Stimulated activated CD8-positive, alpha-beta memory T cell treated with anti-CD3 and anti-CD28 coated beads, Interleukin-15, amount 100 ng/mL, for 48 hours (primary cell): ENCODE results near the gene PLEKHA8.
"Not testable (repeated sequence)": the region's sequence is repeated elsewhere in the genome, so short reads cannot be mapped to it uniquely, and the experiment has no call there.

ENCODE experiments used
- DNase-seq, 2 donors: peaks; one replicate each; pipeline ENCODE4 v3.0.0-alpha.2; 2020; ENCODE audit warnings: low read depth in 2 of 2

PLEKHA8 gene

DNA sequence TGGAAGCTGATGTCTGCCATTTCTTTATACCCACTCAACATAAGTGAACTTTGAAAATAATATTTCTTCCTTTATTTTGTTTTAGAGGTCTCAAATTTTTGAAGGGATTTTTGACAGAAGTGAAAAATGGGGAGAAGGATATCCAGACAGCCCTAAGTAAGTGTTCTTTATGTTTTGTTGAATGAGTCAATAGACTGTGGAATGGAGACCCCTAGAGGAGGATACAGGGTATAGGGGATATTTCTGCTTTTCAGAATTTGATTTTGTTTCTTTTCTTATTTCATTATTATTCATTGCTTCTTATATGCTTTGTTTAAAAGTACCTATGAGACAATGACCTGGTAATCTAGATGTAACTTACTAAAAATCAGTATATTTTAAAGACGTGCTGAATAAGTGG lies 34.4 kb downstream of the PLEKHA8 start:
- no peak for DNase-seq

DNA sequence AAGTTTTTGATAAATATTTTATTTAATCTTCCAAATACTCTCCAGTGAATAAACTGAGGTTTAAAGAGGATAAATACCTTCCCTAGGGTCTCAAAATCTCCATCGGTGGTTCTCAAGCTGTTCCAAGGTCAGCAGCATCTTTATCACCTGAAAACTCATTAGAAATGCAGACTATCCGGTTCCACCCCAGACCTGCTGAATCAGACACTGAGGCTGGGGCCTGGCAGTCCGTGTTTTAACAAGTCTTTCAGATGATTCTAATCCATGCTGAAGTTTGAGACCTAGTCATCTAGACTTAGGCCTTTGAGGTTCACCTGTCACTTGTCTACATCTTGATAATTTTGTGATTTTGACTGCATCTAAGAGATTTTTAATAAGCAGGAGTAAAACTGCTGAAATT lies 37.5 kb downstream of the PLEKHA8 start:
- DNase-seq: no peak

DNA sequence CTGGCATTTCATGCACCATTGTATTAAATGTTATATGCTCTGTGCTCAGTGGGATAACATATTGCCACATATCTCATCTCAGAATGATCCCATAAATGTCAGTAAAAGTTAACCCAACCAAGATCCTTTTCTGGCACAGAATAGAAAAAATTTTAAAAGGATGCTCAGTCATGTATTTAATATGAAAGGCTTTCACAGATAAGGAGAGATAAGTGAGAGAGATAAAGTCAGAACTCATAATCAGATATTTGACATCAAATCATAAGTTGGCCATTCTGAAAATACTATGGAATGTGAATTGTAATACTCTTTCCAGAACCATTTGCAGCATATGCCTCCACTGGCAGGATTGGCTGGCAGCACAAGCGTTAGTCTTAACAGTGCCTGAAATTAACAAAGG lies 38.5 kb downstream of the PLEKHA8 start:
- no peak for DNase-seq

DNA sequence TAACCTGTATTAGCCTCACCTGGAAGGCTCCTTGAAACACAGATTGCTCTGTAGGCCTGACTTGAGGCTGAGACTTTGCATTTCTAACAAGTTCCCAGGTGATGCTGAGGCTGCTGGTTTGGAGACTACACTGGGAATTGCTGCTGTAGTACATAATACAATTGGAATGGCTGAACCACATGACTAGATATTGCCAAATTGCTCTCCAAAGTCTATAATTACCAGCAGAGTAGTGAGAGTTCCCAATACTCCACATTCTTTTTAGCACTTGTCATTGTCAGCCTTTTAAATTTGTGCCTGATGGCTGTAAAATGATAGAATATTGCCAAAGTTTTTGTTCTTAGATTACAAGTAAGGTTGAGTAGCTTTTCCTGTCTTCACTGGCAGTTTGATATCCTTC lies 39.9 kb downstream of the PLEKHA8 start:
- DNase-seq: no peak

DNA sequence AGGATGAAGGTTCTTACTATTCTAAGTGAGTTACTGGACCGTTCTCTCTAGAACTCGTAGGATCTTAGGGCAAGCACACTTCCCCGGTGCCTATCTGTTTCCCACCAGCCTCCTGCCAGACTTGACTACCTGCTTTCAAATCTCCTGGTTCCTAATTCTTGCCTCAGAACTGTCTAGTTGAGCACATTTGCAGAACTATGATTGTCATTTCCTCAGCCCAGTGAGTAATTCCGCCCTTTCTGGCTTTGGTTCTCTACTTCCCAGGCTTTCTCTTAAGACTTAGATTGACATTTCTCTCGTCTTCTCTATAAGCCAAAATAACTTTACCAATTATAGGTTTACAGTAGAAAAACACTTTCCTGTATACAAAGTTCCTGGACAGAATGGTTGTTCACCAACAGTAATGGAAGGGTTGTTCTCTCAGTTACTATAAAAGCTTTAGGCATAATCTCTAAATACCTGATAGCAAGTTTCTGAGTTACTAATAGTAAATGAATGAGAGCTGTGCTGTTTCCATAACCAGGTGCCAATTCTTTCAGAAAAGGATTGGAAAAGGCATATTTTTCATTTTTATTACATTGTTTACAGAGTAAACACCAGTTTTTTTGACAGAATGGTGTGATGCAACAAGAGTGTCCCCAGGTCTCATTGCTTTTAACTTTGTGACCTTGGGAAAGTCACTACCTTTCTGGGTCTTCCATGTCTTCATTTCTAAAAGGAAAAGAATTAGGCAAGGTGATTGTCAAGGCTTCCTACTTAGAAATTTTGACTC lies 41.1 kb downstream of the PLEKHA8 start:
- DNase-seq: no peak

DNA sequence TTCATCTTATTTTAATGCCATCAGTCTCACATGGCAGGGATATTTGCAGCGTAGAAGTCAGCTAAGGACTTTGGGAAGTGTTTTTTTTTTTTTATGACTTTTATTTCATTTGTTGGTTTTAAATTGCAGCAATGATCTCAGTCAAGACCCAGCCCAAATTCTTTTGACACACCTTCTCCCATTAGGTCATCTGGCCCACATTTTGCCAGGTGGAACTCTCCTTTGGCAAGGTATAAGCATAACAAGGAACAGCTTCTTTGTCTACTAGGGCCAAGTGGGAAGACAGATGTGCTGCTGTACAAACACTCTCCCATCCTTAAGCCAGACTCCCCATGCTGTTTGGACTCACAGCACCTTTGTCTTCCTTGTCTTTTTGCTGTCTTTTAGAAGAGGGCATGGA lies 41.8 kb downstream of the PLEKHA8 start:
- no peak for DNase-seq

DNA sequence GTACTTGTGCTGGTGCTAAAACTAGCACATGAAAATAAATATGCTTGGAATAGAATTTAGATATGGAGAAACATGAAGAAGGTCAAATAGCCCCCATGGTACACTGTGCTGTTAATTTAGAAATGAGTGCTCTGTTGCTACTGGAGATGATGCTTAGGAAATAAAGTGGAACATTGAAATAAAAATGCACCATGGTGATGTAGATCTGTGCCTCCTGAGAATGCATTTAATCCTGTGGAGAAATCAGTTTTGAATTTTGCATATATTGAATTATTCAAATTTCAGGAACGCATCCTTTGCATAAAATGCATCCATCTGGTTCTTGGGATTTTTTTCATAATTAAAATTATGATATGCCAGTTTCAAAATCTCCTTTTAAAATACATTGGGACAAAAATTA lies 44.5 kb downstream of the PLEKHA8 start:
- no peak for DNase-seq

DNA sequence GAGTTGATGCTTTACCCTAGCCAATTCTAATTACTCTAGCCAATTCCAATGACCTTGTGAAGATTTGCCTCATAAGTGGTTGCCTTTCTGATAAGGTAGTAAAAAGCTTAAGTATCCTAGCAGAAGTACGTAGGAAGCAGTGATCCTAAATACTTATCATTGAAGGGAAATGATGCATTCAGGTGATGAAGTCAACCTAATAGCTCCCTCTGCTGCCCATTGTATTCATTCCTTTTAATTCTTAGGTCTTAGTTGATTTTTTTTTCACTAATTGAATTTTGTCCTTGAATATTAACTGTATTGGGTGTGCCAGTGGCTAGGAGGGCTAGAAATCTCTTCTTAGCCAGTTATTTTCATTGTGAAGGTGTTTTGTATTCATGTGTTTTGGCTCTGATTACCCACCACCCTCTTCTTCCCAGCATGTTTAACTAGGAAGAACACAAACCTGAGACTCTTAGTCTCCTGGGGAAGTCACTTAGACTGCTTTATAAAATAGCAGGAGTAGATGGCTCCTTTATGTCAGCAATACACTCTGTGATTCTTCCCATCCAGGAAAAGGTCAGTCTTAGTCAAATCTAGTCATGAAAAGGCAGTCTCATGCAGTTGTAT lies 46.3 kb downstream of the PLEKHA8 start:
- no peak for DNase-seq

DNA sequence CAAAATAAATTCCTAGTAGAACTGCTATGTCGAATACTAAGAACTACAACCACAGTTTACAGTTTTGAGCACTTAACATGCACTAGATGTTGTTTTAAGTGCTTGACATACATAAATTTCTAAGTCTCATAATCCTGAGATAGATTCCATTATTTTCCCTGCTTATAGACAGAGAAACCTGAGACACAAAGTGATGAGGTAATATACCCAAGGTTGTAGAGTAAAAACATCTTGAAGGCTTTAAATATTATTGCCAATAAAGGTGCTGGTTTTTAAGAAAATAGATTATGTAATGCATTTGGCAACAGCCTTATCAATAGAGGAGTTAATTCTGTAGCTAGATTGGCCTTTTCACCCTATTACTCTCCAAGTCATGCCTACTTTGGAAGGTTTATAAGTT lies 48.2 kb downstream of the PLEKHA8 start:
- DNase-seq: no peak

DNA sequence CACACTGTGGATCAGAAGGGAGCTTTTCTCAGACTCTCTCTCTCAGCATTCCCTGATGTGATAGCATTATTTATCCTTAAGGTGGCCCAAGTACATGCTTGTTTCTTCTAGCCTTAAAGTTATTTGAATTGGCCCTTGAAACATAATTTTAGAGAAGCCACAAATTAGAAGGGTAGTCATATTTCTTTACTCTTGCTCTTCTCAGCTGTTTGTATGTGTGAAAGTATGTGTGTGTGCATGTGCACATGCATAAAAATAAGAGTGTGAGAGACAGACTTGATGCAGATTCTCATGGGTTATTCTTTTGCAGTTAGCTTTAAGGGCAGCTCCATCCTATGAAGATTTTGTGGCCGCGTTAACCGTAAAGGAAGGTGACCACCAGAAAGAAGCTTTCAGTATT lies 50.1 kb downstream of the PLEKHA8 start:
- DNase-seq: no peak

DNA sequence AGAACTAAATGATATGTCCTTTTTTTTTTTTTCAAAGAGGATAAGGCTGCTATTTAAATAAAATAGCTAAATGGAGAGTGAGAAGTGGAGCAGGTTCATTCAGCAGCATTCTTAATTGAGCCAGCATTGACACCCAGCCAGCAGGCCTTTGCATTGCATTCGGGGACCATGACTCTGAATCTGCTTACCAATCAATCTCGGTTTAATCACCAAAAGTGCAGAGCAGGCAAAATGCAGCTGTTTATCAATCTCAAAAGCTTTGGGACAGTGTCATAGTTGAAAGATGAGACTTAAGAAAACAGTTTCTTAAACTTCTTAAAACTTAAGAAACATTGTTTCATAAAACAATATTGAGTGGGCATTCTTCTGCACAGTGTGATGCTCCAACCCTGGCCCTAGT lies 51.7 kb downstream of the PLEKHA8 start:
- DNase-seq: no peak

DNA sequence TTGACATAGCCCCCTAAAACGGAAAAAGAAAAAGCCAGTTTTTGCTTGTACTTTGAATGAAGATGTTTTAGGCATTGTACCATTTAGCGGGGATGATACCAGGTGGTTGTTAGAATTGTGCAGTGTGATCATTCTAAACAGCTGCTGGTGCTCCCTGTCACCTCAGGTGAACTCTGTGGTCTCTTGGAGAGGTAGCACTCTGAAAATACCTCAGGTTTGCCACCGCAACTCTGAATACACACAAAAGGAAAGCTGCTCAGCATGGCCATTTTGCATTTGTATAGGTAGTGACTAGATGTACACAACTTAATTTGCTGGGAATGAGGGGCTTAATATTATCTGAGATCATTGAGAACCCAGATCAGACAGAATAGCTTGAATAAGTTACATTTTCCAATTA lies 52.6 kb downstream of the PLEKHA8 start:
- DNase-seq: no peak

DNA sequence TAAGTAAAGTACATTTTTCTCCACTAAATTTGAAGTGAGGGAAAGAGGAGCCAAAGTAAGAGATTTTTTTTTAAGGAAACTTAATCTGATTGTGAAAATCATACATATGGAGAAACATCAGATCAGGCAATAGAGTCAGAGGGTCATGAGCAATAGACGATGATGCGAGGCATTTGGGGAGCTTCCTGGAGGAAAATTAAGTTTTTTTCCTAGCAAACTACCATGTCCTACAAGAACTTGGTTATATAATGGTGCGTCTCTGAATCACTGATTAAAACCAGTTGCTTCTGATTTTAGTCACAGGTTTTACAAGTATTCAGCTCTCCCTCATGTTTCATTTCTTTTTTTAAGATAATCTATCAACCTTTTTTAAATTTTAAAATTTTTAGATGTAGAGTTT lies 54.5 kb downstream of the PLEKHA8 start:
- no peak for DNase-seq

DNA sequence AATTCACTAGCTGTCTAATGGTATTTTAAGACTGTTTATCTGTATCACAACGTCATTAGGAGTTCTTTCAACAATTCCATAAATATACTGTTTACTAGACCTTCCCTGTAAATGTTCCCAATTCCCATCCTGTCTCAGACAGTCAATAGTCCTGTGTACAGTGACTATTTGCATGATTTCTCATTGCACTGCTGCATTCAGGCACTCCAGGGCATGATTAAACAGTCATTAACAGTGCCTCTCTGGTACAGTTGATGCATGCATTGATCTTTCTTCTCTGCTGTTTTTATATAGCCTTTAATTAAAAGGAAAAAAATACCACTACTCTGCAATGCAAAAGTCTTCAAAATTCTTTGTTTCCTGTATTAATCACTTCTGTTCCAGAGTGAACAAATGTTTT lies 55.1 kb downstream of the PLEKHA8 start:
- DNase-seq: no peak

DNA sequence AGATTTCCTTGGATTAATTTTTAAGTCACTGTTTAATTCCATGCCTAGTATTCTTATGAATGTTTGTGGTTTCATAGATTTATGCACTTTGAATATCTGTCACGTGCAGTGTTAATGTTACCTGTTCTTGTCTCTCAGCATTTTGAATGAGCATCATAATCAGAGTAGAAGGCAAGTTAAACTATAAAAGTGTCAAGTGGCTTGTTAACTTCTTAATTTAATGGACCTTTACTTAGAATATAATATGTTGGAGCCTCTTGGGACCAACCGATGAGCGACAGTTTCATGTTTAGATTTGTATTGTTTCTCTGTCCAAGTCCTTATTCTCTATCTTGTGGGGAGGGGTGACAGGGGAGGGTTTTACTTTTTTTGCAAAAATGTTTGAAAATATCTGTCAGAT lies 56.0 kb downstream of the PLEKHA8 start:
- DNase-seq: no peak

DNA sequence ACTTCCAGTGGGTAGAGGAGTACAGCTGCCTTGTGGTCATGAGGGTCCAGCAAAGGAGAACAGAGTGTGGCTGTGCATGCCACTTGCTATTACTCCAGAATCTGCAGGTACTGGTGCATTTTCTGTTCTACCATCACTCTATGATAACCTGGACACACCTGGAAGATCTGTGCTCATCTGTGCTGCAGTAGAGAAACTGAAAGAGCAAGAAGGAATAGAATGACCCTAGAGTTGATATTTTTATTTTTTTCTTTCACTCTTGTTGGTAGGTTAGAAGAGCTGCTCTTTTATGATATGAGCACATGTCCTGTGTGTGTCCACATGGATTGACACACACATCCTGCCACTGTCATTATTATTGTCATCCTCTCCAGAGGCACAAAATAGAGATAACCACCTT lies 58.3 kb downstream of the PLEKHA8 start:
- no peak for DNase-seq

DNA sequence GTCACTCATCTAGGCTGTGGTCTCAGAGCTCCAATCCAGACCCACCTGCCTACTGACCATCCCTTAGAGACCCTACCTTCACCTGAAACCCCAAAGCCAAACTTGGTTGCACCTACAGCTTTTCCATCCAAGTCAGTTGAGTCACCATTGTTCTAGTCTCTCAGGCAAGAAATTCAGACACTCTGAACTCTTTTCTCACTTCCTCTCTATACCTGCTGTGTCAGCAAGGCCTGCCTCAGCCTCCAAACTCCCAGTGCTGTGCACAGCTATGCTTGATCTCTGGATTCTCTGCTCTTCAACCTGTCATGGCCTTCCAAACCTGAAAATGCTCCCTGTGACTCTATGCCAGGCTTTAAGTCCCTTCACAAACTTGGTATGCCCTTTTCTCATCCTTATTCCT lies 59.2 kb downstream of the PLEKHA8 start:
- DNase-seq: no peak

DNA sequence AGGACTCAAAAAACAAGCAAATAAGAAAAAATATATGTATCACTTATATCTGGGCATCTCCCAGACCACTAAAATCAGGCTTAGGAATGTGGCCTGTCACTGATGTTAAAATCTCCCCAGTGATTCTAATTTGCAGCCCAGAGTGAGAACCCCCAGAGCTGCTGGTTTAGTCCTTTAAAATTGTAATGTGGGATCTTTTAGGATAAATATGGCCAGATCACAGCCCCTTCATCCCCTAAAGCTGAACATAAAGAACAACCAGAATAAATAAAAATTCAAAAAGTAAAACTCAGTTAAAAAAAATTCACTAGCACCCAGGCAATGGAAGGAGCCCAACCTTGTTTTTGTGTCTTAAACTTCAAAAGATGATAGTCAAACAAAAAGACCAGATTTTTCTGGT lies 60.1 kb downstream of the PLEKHA8 start:
- no peak for DNase-seq

DNA sequence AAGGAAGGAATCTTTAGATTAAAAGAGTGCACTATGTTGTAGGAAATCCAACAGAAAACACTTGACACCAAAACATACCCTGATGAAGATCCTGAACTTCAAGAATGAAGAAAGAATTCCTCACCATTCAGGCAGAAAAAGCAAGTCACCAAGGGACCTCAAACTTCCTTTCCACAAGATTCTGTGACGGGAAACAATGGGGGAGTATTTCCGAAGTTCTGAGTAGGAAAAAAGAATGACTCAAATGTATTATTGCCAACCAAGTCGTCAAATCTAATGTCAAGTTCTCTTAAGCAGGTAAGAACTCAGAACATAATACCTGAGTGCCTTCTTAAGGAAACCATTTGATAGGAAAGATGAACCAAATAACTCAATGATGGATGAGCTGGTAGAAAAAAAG lies 61.9 kb downstream of the PLEKHA8 start:
- no peak for DNase-seq

DNA sequence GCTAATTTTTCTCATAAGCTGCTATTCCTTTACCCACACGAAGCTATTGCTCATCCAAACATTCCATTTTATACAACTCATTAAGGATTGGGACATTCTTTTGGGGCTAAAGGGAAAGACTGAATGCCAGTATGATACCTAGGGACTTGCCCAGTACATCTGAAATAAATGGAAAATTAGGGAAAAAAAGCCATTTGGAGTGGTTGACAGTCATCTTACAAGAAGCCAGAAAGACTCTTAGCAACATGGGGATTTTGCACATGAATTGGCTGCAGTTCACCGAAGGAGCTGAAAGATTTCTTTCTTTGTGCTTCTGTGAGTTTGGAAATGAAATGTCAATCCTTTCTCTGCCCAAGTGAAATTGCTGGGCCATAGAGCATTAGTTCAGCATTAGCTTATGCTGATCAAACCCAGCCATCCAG lies 63.3 kb downstream of the PLEKHA8 start:
- DNase-seq: no peak

DNA sequence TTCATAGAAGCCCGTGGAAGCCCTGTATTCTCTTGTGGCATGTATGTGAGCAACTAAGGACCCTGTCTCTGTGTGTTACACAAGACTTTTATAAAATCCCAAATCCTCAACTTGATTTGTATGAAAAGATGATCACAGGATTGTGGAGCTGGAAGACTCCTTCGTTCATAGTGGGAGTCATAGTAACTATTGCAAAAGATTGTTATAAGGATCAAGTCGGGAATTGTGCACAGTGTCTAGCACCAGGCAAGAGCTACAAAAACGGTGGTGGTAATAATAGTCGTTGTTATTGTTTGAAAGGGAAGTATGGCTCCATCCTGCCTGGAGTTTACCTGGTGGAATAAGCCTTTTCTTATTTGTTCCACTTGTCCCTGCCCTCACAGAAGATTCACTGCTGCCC lies 63.8 kb downstream of the PLEKHA8 start:
- DNase-seq: no peak

DNA sequence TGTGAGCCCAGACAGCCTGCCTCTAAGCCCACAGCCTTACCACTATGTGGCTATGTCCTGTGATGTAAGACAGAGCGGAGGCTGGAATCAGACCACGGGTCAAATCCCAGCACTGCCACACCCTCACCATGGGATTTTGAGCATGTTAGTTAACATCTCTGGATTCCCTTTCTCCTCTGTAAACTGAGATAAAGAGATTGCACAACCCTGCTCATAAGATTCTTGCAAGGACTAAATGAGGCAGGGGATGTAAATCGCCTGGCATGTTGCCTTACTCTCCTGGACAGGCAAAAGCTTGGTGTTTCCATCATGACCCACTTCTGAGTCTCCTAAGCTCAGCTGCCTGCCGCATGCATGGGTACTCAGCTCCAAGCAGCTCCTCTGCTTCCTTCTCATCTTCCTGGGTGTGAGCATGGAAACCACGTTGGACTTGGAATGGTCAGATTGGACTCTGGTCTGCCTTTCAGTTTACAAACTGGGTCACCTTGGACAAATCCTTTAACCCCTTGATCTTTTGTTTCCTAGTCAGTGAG lies 65.3 kb downstream of the PLEKHA8 start:
- DNase-seq: no peak

DNA sequence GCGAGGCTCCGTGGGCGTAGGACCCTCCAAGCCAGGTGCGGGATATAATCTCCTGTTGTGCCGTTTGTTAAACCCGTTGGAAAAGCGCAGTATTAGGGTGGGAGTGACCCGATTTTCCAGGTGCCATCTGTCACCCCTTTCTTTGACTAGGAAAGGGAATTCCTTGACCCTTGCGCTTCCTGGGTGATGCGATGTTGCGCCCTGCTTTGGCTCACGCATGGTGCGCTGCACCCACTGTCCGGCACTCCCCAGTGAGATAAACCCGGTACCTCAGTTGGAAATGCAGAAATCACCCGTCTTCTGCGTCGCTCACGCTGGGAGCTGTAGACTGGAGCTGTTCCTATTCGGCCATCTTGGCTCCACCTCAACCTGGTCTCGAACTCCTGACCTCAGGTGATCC lies 70.4 kb downstream of the PLEKHA8 start:
- not testable (repeated sequence) for DNase-seq

DNA sequence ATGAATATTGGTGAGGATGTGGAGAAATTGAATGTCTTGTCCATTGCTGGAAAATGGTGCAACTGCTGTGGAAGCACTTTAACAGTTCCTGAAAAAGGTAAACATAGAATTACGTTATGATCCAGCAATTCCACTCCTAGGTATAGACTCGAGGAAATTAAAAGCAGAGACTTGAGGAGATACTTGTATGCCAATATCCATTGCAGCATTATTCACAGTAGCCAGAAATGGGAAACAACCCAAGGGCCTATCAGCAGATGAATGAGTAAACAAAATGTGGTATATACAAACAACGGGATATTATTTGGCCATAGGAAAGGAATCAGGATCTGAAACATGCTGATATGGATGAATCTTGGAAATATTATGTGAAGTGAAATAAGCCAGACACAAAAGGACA lies 74.1 kb downstream of the PLEKHA8 start:
- no peak for DNase-seq
